Measurements from ENCODE around the gene EXOSC2. TPM values are rescaled to one million over a fixed set of nuclear protein-coding genes. Genes with fewer than 3 reads are reported as not detected.

The EXOSC2 gene
- total RNA-seq, 6 donors from 2014 or later: 6.7 to 37.7 (median 17.8) TPM

- ATAC-seq (ENCODE audit: low FRiP score in 2 of 2): no peak
- H3K4me3 ChIP-seq: no peak overlapping the region
- TF ChIP-seq POLR2AphosphoS5 (IDR thresholded peaks at IDR 0.05): no peak
- no peak for TF ChIP-seq EP300 (IDR thresholded peaks at IDR 0.05)
- H3K27ac ChIP-seq: no peak overlapping the region
- peaks cover 0 to 7% (median 3%) of the 10 kb centered on the region in 4 donors for H3K4me1 ChIP-seq
- H3K9me3 ChIP-seq: no peaks in the 10 kb centered on the region
- DNase-seq: no peak
- no peaks in the 10 kb centered on the region for H3K27me3 ChIP-seq
- 82 to 89% methylated on average over 3 of the region's 3 CpGs for WGBS, 2 donors
- no peaks in the 10 kb centered on the region for H3K36me3 ChIP-seq
Observed at GRCh38 chr9:130738281-130738680, 44.7 kb downstream of the EXOSC2 start.

- Histone ChIP-seq H3K4me3 (no peak overlapping the region), H3K36me3 (no peaks in the 10 kb centered on the region), H3K4me1 (peaks cover 0 to 4% (median 0%) of the 10 kb centered on the region in 4 donors), H3K27me3 (no peaks in the 10 kb centered on the region), H3K27ac (no peak overlapping the region), H3K9me3 (no peaks in the 10 kb centered on the region)
- 92% methylated on average over 4 of the region's 4 CpGs for WGBS, 2 donors
- ATAC-seq (ENCODE audit: low FRiP score in 2 of 2): no peak
- no peak for TF ChIP-seq POLR2AphosphoS5 (IDR thresholded peaks at IDR 0.05)
- TF ChIP-seq EP300 (IDR thresholded peaks at IDR 0.05): no peak
- TF ChIP-seq CTCF (IDR thresholded peaks at IDR 0.05): no peak
- TF ChIP-seq POLR2A (IDR thresholded peaks at IDR 0.05): no peak
- DNase-seq: no peak
Observed at GRCh38 chr9:130739081-130739480, 45.5 kb downstream of the EXOSC2 start.

- Histone ChIP-seq H3K27me3 (no peaks in the 10 kb centered on the region), H3K4me1 (no peaks in the 10 kb centered on the region), H3K4me3 (no peak overlapping the region), H3K27ac (no peak overlapping the region), H3K9me3 (no peaks in the 10 kb centered on the region), H3K36me3 (no peaks in the 10 kb centered on the region)
- TF ChIP-seq POLR2AphosphoS5 (IDR thresholded peaks at IDR 0.05) (no peak), CTCF (IDR thresholded peaks at IDR 0.05) (no peak), POLR2A (IDR thresholded peaks at IDR 0.05) (no peak), EP300 (IDR thresholded peaks at IDR 0.05) (no peak)
- WGBS, 2 donors: 96 to 97% methylated on average over 11 of the region's 11 CpGs
- ATAC-seq (ENCODE audit: low FRiP score in 2 of 2) (no peak), DNase-seq (no peak)
Observed at GRCh38 chr9:130740218-130741023, 46.8 kb downstream of the EXOSC2 start.

GRCh38 chr9:130741024-130741305 lies 47.4 kb downstream of the EXOSC2 start:
- no peak overlapping the region for H3K4me3 ChIP-seq
- 86 to 87% methylated on average over 3 of the region's 3 CpGs for WGBS, 2 donors
- H3K27ac ChIP-seq: no peak overlapping the region
- no peak for TF ChIP-seq POLR2A (IDR thresholded peaks at IDR 0.05)
- no peak for TF ChIP-seq CTCF (IDR thresholded peaks at IDR 0.05)
- TF ChIP-seq POLR2AphosphoS5 (IDR thresholded peaks at IDR 0.05): no peak
- TF ChIP-seq EP300 (IDR thresholded peaks at IDR 0.05): no peak
- DNase-seq: no peak
- H3K27me3 ChIP-seq: no peaks in the 10 kb centered on the region
- no peaks in the 10 kb centered on the region for H3K9me3 ChIP-seq
- H3K4me1 ChIP-seq: no peaks in the 10 kb centered on the region
- H3K36me3 ChIP-seq: no peaks in the 10 kb centered on the region
- ATAC-seq (ENCODE audit: low FRiP score in 2 of 2): no peak

GRCh38 chr9:130741831-130742449 lies 48.4 kb downstream of the EXOSC2 start:
- peaks cover 0 to 3% (median 0%) of the 10 kb centered on the region in 4 donors for H3K4me1 ChIP-seq

More at GRCh38 chr9:130741831-130742449, 48.4 kb downstream of the EXOSC2 start:
- WGBS, 2 donors: 88 to 90% methylated on average over 7 of the region's 7 CpGs
- no peaks in the 10 kb centered on the region for H3K27me3 ChIP-seq
- DNase-seq (no peak), ATAC-seq (ENCODE audit: low FRiP score in 2 of 2) (no peak)
- no peak for TF ChIP-seq POLR2A (IDR thresholded peaks at IDR 0.05)
- TF ChIP-seq POLR2AphosphoS5 (IDR thresholded peaks at IDR 0.05): no peak
- TF ChIP-seq CTCF (IDR thresholded peaks at IDR 0.05): no peak
- TF ChIP-seq EP300 (IDR thresholded peaks at IDR 0.05): no peak
- H3K27ac ChIP-seq: no peak overlapping the region
- H3K9me3 ChIP-seq: no peaks in the 10 kb centered on the region
- H3K36me3 ChIP-seq: no peaks in the 10 kb centered on the region
- H3K4me3 ChIP-seq: no peak overlapping the region
